ENCODE measurements around the gene PRCC.
A peak's percentile ranks its signal among the peaks of the same experiment; 100 is the strongest.

Gene PRCC, protein sequence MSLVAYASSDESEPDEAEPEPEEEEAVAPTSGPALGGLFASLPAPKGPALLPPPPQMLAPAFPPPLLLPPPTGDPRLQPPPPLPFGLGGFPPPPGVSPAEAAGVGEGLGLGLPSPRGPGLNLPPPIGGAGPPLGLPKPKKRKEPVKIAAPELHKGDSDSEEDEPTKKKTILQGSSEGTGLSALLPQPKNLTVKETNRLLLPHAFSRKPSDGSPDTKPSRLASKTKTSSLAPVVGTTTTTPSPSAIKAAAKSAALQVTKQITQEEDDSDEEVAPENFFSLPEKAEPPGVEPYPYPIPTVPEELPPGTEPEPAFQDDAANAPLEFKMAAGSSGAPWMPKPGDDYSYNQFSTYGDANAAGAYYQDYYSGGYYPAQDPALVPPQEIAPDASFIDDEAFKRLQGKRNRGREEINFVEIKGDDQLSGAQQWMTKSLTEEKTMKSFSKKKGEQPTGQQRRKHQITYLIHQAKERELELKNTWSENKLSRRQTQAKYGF

DNA sequence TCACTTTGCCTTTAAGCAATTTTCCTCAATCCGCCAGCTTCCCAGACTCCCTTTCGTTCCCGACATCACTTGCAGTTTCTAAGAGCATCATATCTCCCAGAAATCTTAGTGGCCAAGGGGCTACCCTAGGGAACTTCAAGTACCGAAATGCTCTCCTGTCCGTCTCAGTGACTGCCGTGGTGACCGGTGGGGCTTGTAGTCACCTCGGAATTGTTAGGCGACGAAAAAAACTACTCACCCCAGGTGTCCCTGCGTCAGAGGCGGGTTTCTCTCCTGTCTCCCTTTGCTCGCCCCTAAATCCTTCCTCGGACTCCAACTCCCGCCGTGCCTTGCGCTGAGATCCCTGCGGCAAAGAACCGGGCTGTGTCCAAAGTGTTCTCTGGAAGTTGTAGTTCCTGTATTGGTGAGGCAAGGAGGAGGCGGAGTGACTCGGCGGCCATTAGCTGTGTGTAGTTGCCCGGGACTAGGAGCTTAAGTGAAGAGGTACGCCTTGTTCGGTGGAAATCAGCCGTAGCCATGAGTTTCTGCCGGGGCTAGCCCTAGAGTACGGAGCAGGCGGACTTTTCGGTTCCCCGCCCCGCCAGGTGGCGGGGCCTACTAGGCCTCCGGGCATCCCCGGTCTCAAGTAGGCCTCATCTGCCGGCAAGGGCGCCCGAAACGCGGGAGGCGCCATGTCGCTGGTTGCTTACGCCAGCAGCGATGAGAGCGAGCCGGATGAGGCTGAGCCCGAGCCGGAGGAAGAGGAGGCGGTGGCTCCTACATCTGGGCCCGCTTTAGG is at the start of gene PRCC:
Gene PRCC, plus strand, starts transcription at position 435 of the 778 bp plus-strand sequence. Its CDS starts 237 bp downstream, at position 672.
- peak; percentile 80 to 93 (median 88) for DNase-seq

DNA sequence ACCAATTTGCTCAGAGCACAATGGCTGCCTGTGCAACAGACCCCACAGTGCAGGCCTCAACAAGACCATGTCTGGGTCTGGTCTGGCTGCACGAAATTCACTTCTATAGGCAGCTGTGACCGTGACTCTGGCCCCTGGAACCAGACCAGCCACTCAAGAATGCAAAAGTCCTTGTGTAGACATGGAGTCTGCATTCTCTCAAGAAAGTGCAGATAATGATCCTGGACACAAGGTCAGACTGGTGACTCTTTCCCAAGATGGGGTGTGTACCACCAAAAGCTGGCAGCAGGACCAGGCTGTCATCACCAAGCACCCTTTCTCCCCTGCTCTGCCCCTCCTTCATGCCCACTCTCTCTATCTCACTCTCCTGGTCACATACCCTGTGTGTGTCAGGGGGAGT is 46.2 kb upstream of the PRCC start:
- no peak for DNase-seq

DNA sequence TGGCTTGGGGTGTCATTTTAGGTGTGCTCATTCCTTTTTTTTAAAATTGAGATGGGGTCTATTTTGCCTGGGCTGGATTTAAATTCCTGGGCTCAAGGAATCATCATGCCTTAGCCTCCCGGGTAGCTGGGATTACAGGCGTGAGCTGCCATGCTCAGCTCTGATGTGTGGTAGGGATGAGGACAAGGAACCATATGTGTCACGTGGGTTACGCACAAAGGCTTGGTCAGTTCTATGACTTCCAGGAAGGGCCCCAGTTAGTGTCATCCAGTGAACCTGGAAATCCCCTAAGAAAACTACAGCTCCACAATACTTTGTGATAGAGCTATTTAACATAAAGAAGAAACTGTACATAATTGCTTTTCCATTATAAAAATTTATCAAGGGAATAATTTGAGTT is 45.8 kb upstream of the PRCC start:
- no peak for DNase-seq

DNA sequence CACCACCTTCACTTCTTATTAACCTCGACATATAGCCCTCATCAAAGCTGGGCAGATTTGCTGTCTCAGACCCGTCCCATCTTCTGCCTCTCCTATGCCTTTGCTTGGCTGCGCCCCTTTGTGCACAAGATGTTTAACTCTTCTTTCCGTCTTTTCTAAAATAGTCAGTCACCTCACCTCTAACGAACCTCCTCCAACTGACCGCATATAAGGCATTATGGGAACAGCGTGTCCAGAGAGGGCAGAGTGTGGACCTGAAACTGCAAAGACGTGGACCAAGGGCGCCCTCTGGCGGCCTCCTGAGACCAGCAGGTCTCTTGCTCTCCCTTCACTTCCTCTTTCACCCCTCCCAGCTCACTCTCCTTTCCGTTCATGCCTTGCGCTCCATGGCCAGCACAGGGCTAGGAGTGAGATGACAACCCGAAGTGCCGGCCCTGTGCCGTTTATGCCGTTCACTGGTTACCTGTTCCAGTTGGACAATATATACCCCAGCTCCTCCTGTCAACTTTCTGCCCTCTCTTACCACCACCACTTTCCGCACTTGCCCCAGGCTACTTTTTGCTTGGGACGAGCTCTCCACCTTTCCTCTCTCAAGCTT is 41.6 kb upstream of the PRCC start:
- peak; percentile 31 to 73 (median 55) for DNase-seq

DNA sequence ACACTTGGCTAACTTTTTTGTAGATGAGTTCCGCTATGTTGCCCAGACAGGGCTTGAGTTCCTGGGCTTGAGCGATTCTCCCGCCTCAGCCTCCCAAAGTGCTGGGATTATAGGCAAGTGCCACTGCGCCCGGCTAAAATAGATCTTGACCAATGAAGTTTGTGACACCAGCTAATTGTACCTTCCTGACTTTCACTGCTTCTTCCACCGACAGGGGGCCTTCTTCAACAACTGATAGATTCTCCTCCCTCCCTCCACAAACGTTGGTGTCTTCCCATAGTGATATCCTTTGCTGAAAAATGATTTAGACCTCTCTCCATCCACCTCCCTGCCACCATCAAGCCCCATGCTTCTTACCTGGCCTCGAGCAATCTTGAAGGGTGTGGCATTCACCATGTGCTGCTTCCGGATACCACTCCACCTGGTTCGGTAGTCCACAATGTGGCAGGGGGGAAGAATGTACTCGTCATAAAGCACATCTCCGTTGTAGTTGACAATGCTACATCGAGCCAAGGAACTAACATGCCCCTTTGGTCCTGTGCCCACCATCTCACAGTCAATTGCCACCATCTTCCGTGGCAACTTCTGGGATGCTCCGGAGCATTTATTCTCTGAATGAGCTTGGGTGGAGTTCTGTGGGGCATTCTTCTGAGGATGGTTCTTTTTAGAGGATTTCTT is 40.6 kb upstream of the PRCC start:
- DNase-seq, result peak in 1 of 4 experiments; percentile 11

DNA sequence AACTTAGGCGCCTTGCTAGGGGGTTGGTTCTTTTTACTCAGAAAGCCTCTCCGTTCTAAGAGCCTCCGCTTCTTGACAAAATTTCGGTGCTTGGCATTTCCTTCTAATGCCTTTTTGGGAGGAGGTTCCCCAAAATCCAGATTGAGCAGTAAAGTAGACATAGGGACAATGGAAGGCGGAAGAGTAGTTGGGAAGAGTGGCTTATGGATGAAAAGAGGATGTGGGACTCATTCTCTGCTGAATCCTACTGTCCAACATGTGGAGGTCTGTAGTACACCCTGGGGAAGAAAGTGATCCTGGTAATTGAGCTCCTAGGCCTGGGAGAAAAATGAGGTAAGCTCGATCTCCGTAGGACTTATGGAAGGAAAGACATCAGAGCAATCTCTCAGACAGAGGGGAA is 39.8 kb upstream of the PRCC start:
- no peak for DNase-seq

DNA sequence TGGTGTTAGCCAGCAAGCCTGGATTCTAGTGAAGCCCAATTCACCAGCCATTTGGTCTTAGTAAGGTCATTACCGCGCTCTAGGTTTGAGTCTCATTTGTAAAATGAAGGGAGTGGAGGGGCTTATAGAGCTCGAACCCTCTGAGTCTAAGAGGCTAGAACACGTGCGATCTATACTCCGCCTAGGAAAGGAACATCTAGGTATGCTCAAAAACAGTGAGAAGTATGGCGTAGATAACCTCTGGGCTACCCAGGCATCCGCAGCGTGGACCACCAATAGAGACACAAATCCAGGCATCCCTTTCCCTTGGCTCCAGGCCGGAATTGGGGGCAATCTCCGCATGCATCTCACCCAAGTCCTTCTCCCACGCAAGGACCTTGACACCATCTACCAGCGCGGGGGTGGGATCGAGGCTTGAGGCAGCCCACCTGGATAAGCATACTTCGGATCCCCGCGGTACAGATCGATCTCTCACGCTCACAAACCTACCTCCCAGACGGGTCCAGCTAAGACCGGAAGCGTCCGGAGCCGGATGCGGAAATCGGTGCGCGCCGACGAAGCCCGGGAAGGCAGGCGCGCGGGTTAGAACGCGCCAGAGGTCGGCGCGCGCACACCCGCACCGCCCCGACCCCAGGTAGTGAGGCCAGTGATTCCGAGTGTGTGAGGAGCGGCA is 39.3 kb upstream of the PRCC start, which contains the start of gene METTL25B:
Gene METTL25B, plus strand, starts transcription at position 544 of the 673 bp plus-strand sequence. CDS start 636 bp downstream, outside the sequence.
- DNase-seq, result peak; percentile 52 to 71 (median 66)

DNA sequence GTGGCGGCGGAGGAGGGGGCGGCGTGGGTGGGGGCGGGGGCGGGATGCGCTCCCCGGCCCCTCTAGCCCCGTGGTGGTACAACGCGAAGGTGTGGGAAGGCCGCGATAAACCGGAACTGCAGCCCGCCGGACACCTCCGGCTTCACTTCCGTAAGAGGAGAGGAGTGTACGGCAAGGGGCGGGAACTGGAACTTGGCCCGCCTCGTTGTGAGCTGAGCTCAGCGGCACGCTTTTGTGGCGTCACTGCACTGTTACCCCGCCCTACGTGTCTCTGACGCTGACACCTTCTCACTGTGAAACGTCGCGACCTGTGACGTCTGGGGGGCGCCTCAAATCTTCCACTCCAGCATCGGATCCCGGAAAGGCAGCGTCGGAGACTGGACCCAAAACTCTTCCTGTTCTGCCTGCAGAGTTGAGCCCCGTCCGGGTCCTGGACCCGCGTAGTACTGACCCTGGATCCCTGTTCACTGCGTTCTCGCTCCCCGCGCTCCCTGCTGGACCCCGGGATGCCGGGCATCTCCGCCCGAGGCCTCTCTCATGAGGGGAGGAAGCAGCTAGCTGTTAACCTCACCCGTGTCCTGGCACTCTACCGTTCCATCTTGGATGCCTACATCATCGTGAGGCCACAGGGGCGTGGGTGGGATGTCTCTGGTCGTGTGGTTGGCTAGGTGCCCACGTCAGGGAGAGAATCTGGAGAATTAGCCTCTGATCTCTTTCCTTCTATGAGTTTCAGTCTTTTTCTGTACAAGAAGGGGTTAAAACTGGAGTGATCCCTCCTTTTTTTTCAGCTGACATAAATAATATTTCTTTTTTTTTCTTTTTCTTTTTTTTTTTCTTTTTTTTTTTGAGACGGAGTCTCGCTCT is 38.5 kb upstream of the PRCC start, which contains the start of gene ISG20L2:
Gene ISG20L2, minus strand, starts transcription at position 168 of the 864 bp plus-strand sequence. CDS start 1,114 bp downstream, outside the sequence.
- peak; percentile 76 to 84 (median 82) for DNase-seq

DNA sequence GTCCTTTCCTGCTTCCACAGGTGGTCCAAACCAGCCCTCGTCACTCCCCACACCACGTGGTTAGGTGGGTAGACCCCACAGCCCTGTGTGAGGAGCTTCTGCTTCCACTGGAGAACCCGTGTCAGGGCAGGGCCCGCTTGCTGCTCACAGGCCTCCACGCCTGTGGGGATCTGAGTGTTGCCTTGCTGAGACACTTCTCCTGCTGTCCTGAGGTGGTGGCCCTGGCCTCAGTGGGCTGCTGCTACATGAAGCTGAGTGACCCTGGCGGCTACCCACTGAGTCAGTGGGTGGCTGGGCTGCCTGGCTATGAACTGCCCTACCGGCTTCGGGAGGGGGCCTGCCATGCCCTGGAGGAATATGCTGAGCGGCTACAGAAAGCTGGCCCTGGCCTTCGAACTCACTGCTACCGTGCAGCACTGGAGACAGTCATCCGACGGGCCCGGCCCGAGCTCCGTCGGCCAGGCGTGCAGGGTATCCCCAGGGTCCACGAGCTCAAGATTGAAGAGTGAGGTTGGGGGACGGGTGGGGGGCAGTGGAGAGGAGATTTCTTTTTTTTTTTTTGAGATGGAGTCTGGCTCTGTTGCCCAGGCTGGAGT is 33.2 kb upstream of the PRCC start:
- no peak for DNase-seq

DNA sequence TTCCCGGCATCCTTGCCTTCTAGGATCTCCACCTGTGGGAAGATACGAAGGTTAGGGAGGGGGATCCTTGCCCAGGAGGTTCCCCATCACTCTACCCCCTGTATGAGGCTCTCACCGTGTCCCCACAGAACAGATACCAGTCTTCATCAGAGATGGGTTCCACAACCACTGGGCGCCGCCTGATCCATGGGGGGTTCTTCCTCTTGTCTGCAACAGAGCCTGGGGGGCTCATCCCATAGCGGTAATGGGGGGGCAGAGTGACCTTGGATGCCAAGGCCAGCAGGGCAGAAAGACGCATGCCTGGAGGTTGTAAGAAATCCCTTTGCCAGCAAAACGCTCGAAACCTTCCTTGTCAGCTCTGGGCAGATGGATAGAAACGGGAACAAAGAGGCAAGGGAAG is 28.9 kb upstream of the PRCC start:
- DNase-seq, result no peak

DNA sequence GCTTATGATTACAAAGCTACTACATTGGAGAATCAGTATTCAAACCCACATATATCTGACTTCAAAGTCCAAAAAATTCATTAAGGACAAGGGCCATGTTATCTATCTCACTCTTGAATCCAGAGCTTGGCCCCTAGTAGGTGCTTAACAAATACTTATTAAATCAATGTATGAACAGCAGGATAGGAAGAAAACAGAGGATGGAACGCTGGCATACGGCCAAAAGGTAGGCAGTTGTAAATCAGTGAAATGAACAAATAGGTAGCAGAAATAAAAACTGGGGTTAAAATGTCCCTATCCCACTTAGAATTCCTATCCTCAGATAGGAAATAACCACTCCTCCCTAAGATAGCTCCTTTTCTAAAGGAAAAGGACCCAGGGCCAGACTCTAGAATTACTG is 28.4 kb upstream of the PRCC start:
- no peak for DNase-seq

DNA sequence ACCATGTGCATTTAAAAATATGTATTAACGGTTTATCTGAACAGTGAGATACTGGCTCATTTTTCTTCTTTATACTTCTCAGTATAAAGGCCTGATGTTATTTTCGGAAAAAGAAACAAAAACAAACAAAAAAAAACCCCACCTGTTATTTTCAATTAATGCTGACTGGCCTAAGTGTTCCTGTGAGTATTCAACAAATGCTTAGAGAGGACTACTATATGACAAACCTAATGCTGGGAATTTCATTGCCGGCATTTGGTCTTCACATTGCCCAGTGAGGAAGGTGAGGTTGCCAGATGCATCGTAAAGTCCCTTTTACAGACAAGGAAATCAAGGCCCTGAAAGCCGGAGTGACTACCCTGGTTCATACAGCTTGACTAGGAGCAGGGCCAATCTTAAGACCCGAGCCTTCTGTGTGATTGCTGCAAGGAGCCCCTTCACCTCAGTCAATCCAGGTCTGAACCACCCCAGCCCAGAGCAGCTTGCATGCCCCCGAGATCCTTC is 27.0 kb upstream of the PRCC start:
- no peak for DNase-seq

DNA sequence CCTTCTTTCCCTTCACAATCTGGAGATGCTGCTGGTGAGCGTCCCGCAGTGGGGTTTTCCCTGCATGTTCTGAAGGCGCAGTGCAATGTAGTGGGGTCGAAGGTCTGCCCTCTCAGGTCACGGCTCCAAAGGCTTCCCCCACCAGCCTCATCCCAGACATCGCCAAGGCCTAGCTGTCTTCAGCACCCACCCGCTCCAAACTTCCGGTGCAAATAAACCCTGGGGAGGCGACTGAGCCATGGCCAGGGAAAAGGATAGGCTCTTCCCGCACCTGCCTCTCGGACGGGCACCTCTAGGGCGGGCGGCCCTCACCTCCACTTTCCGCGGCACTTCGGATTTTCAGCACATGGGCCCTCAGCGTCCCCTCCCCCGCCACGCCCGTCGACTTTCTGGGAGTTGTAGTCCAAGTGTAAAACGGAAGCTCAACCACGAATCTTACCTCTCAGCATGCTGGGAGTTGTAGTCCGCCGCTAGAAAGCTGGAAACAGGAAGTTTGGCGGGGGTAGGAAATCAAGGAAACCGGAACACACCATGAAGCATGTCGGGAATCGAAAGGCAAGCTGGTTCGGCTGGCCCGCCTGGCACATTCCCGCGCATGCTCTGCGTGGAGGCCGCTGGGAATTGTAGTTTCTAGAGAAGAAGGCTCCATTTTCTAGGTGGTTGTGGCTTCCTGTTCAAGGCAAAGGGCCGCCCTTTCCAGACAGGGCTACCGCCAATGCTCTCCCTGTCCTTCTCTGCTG is 26.4 kb upstream of the PRCC start, which contains the start of gene MRPL24:
Gene MRPL24, minus strand, starts transcription at position 348 of the 740 bp plus-strand sequence. CDS start 2,384 bp downstream, outside the sequence.
- peak; percentile 80 to 99 (median 96) for DNase-seq

DNA sequence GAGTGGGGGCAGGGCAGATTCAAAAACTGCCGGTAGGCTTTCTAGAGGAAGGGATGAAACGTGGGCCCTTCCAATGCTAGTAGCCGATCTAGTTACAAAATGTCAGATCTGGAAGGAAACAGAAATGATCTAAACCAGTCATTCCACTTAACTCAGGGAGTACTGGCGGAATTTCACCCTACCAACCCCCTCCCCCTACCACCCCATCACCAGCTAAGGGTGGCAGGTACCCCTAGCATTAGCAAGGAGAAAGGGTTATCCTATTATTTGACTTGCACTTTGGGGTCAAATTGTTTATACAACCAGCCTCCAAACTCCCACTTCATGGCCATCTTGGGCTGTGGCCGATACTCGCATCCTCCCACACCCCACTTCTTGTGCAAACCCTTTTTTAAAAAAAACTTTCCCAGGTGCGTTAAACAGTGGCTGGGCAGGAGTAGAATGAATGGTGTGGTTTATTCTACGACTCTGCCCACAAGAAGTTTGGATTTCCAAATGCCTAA is 25.8 kb upstream of the PRCC start:
- no peak for DNase-seq

DNA sequence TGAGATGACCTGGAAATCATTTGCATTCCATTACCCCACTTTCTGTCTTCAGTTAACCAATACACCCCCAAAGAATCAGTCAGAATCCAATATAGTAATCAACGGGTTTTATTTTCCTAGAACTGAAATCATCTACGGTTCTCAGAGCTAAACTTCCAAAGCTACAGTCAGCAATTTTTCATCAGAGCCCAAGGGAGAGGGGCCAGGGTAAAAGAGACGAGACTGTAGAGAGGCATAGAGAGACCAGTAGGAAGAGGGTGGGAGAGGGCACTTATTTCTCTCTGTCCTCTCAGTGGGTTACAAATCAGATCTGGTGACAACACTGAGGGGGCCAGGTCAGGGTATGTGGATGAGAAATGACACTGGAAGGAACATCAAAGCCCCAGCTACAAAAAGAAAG is 25.3 kb upstream of the PRCC start:
- DNase-seq, result no peak

DNA sequence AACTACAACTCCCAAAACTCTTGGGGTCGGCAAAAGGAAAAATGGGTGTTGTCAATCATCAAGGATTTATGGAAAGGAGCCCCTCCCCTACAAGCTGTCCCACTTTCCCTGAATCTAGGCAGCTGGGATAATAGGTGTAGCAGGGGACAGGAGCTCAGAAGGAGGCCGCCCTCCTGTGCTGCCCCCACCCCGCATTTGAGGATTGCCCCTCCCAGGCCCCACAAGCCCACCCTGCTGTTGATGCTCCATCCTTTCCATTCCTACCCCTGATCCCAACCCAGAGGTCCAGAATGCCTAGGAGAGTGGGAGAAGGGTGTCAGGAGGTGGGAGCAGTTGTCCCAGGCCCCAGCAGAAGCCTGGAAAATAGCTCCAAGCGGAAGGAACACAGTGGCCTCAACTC is 24.5 kb upstream of the PRCC start:
- no peak for DNase-seq

DNA sequence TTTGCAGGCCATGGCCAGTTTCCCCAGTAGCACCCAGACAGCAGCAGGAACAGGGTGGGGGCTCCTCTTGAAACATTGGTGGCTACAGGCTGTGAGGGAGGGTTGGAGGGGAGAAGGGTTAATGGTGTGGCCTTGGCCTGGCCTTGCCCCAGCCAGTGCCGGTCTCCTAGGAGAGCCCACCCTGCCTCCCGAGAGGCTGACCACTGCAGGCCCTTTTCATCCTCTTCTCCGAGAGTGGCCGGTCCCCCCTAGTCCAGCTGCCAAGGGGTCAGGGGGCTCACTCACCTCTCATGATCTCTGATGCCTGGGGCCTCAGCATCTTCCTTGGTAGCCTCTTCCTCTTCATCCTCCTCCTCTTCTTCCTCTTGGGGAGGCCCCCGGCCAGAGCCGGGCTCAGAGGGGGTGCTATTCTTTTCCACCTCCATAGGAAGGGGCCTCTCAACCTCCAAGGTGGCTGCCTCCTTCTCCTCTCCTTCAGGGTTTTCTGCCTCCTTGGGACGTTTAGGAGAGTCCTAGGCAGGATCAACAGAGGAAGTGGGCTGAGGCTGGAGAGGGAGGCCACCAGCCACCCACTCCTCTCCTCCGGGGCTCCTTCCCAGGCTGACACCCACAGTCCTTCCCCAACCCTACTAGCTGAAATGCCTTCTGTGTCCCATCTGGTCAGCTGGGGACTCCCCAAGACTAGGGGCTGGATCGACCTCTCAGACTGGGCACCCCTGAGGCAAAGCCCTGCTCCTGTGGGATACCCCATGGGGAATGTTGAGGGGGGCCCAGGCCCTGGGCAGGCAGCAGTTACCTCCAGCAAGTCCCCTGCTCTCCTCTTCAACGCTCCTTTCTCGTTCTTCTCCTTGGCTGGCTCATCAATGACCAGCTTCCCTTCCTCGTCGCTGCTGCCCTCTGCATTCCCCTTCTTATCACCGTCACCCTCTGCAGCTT is 23.7 kb upstream of the PRCC start:
- DNase-seq, result no peak

DNA sequence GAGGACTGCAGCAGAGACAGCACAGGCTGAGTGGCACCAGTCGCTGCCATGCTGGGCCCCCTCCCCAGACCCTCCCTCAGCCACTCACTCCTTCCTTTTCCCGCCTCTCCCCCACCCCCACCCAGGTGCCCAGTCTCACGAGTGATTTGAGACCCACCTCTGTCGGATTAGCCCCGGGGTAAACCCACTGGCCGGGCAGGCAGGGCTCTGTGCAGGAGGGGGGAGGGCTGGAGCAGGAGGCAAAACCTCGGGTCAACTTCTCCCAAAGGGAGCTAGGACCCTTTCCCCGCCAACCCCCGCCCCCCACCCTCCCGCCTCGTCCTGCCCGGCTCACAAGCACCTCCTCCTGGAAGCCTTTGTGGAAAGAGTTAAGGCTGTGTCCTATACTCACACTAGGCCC is 23.0 kb upstream of the PRCC start:
- DNase-seq, result no peak

Data from activated naive CD4-positive, alpha-beta T cell (primary cell).